ENCODE results near the gene ZCCHC7. TPM values are rescaled to one million over a fixed set of nuclear protein-coding genes. Genes with fewer than 3 reads are reported as not detected.

Gene ZCCHC7
- total and polyA plus RNA-seq, 2 donors (not counting 3 experiments of a cell fraction or from before 2014, with no cell fraction given): 7.4 to 14.8 TPM

GRCh38 chr9:37309136-37309535 lies 188.8 kb downstream of the ZCCHC7 start:
- Histone ChIP-seq H3K36me3 (ENCODE audit: control insufficient read depth in 2 of 2, extremely low read depth in 1 of 2, insufficient read depth in 2 of 2, low read length in 2 of 2) (peaks cover 0 to 3% of the 10 kb centered on the region in 2 experiments), H3K27ac (ENCODE audit: insufficient read depth, low read depth, low read length) (no peak overlapping the region), H3K9ac (replicated peaks; ENCODE audit: extremely low read depth, insufficient read depth, low read length) (no peak overlapping the region), H3K27me3 (ENCODE audit: control insufficient read depth in 2 of 2, insufficient read depth in 2 of 2, low read length in 2 of 2) (no peaks in the 10 kb centered on the region), H3K9me1 (replicated peaks; ENCODE audit: control insufficient read depth, extremely low read depth, insufficient read depth, low read length) (no peaks in the 10 kb centered on the region), H3K4me1 (ENCODE audit: control insufficient read depth, extremely low read depth, insufficient read depth, low read length) (no peaks in the 10 kb centered on the region), H3K4me3 (replicated peaks in 1 of 3; ENCODE audit: insufficient read depth in 1 of 3, low read depth in 1 of 3, low read length in 3 of 3) (no peak overlapping the region), H2AFZ (ENCODE audit: low read depth, low read length) (no peak overlapping the region), H3K79me2 (ENCODE audit: control insufficient read depth, insufficient read depth, low read length) (no peaks in the 10 kb centered on the region), H3K9me3 (replicated peaks; ENCODE audit: control insufficient read depth, insufficient read depth, low read length) (no peaks in the 10 kb centered on the region), H4K20me1 (replicated peaks; ENCODE audit: control insufficient read depth, extremely low read depth, insufficient read depth, low read length) (no peaks in the 10 kb centered on the region), H3K4me2 (ENCODE audit: insufficient read depth, low read length) (no peak overlapping the region)
- POLR2A ChIA-PET: no interaction called here
- FAIRE-seq (no peak), DNase-seq (ENCODE audit: low read depth, low spot score) (no peak)
- dilution Hi-C loops (cut with MboI; ENCODE audit: extremely low pct_ligation_motif_present, low sequenced_read_pairs): no loop called here
- BruUV-seq (replicated peaks): no TSS peak
- CTCF ChIA-PET: interaction anchor here (1.0 to 2.3 kb wide), 2 partner anchors 8 to 313 kb away, joined by 3 to 12 read pairs; no protein-coding TSS in a partner anchor
- intact Hi-C loops (cut with micrococcal nuclease): loop anchor here (1.0 kb wide), 1 partner anchor 314 kb away; no protein-coding TSS in a partner anchor
- TF ChIP-seq JUN (IDR thresholded peaks at IDR 0.05; ENCODE audit: borderline replicate concordance, insufficient read depth, insufficient read length, low read depth) (no peak), MYC (IDR thresholded peaks at IDR 0.05; ENCODE audit: low read depth, low read length) (no peak), FOS (IDR thresholded peaks at IDR 0.05; ENCODE audit: borderline replicate concordance, insufficient read depth, low read length) (no peak), CTCF (IDR thresholded peaks at IDR 0.05; ENCODE audit: extremely low read depth in 1 of 2, insufficient read depth in 1 of 2, low read depth in 1 of 2, low read length in 2 of 2) (peak; percentile 13 to 18)

GRCh38 chr9:37311938-37312708 lies 191.7 kb downstream of the ZCCHC7 start:
- Histone ChIP-seq H3K4me2 (ENCODE audit: insufficient read depth, low read length) (no peak overlapping the region), H3K36me3 (ENCODE audit: control insufficient read depth in 2 of 2, extremely low read depth in 1 of 2, insufficient read depth in 2 of 2, low read length in 2 of 2) (no peaks in the 10 kb centered on the region), H4K20me1 (replicated peaks; ENCODE audit: control insufficient read depth, extremely low read depth, insufficient read depth, low read length) (no peaks in the 10 kb centered on the region), H3K9me1 (replicated peaks; ENCODE audit: control insufficient read depth, extremely low read depth, insufficient read depth, low read length) (no peaks in the 10 kb centered on the region), H3K27me3 (ENCODE audit: control insufficient read depth in 2 of 2, insufficient read depth in 2 of 2, low read length in 2 of 2) (no peaks in the 10 kb centered on the region), H3K9ac (replicated peaks; ENCODE audit: extremely low read depth, insufficient read depth, low read length) (no peak overlapping the region), H3K79me2 (ENCODE audit: control insufficient read depth, insufficient read depth, low read length) (no peaks in the 10 kb centered on the region), H3K4me1 (ENCODE audit: control insufficient read depth, extremely low read depth, insufficient read depth, low read length) (no peaks in the 10 kb centered on the region), H3K4me3 (replicated peaks in 1 of 3; ENCODE audit: insufficient read depth in 1 of 3, low read depth in 1 of 3, low read length in 3 of 3) (no peak overlapping the region), H3K9me3 (replicated peaks; ENCODE audit: control insufficient read depth, insufficient read depth, low read length) (no peaks in the 10 kb centered on the region), H3K27ac (ENCODE audit: insufficient read depth, low read depth, low read length) (no peak overlapping the region), H2AFZ (ENCODE audit: low read depth, low read length) (no peak overlapping the region)
- dilution Hi-C loops (cut with MboI; ENCODE audit: extremely low pct_ligation_motif_present, low sequenced_read_pairs) (no loop called here), intact Hi-C loops (cut with micrococcal nuclease) (no loop called here)
- ChIA-PET POLR2A (no interaction called here), CTCF (interaction anchor here (1.0 kb wide), 1 partner anchor 12 kb away, joined by 3 read pairs; no protein-coding TSS in a partner anchor)
- TF ChIP-seq FOS (IDR thresholded peaks at IDR 0.05; ENCODE audit: borderline replicate concordance, insufficient read depth, low read length) (no peak), MAX (IDR thresholded peaks at IDR 0.05; ENCODE audit: insufficient read depth, insufficient read length) (no peak), JUN (IDR thresholded peaks at IDR 0.05; ENCODE audit: borderline replicate concordance, insufficient read depth, insufficient read length, low read depth) (no peak), CTCF (IDR thresholded peaks at IDR 0.05; ENCODE audit: extremely low read depth in 1 of 2, insufficient read depth in 1 of 2, low read depth in 1 of 2, low read length in 2 of 2) (no peak), GATA2 (IDR thresholded peaks at IDR 0.05; ENCODE audit: insufficient read depth, insufficient read length, low read depth, low read length) (no peak), POLR2A (IDR thresholded peaks at IDR 0.05; ENCODE audit: low read depth, low read length) (no peak), EZH2 (IDR thresholded peaks at IDR 0.05; ENCODE audit: borderline replicate concordance, low read depth, low read length, severe bottlenecking) (no peak), POLR2AphosphoS5 (IDR thresholded peaks at IDR 0.05; ENCODE audit: insufficient read depth, low read depth, low read length) (no peak), MYC (IDR thresholded peaks at IDR 0.05; ENCODE audit: low read depth, low read length) (no peak)
- FAIRE-seq (no peak), DNase-seq (ENCODE audit: low read depth, low spot score) (no peak)
- no TSS peak for BruUV-seq (replicated peaks)
